Adrenal gland (tissue), 12 donors: ENCODE results near the gene CNOT10. TPM values are rescaled to one million over a fixed set of nuclear protein-coding genes. Genes with fewer than 3 reads are reported as not detected.
A peak's percentile ranks its signal among the peaks of the same experiment; 100 is the strongest.

Source experiments
- DNase-seq, 7 donors: peaks; one replicate each; pipeline ENCODE4 v3.0.0-alpha.2; 2019 to 2020
- H3K27ac ChIP-seq, 5 donors: fragments of 200-600 bp; sonication (generic) in 4 of 5; 1 replicate in 3 of 5; 2 replicates in 2 of 5; pipeline versions ENCODE4 v1.5.1 to v1.8.0; 2016 to 2020; ENCODE audit warnings: mild to moderate bottlenecking in 1 of 5
- H3K27me3 ChIP-seq: fragments of 200-600 bp; 2 replicates; pipeline ENCODE4 v1.8.0; 2021
- H3K36me3 ChIP-seq, 2 donors: fragments of 200-600 bp; replicated peaks in 1 of 2; 1 replicate in 1 of 2; 2 replicates in 1 of 2; pipeline versions ENCODE4 v1.5.1 to v1.8.0; 2018 to 2022
- H3K4me1 ChIP-seq, 2 donors: fragments of 200-600 bp; replicated peaks in 1 of 2; 1 replicate in 1 of 2; 2 replicates in 1 of 2; pipeline versions ENCODE4 v1.5.1 to v1.8.0; 2018 to 2021
- H3K4me3 ChIP-seq, 4 donors: fragments of 200-600 bp; sonication (generic) in 3 of 4; one replicate each; pipeline ENCODE4 v1.5.1; 2016 to 2018
- H3K9me3 ChIP-seq, 3 donors: fragments of 200-600 bp; sonication (generic) in 1 of 3; replicated peaks in 1 of 3; 1 replicate in 2 of 3; 2 replicates in 1 of 3; pipeline versions ENCODE4 v1.5.1 to v1.8.0; 2016 to 2021
- CTCF ChIP-seq, 6 experiments: fragments of 450-650 bp in 4 of 6; fragments of 200-600 bp in 2 of 6; sonication (generic) in 1 of 6; IDR thresholded peaks; 1 replicate in 5 of 6; 2 replicates in 1 of 6; pipeline versions ENCODE4 v1.5.1 to v1.8.0; 2016 to 2021; ENCODE audit warnings: antibody characterized with exemption in 6 of 6, mild to moderate bottlenecking in 2 of 6, moderate library complexity in 1 of 6
- POLR2A ChIP-seq, 2 donors: fragments of 450-650 bp; IDR thresholded peaks; one replicate each; pipeline ENCODE4 v1.6.1; 2017; ENCODE audit warnings: antibody characterized with exemption in 2 of 2, mild to moderate bottlenecking in 2 of 2, moderate library complexity in 1 of 2
- WGBS, 4 donors: extraction: QIAGEN DNeasy Blood & Tissue Kit in 2 of 4; methylation state at CpG; one replicate each; pipeline versions ENCODE4 v1.1.5 to v1.1.7; 2013 to 2017; 5-methylcytosine and 5-hydroxymethylcytosine counted together
- intact Hi-C, 2 donors: fragments of 100-400 bp; cut with DNase I; formaldehyde crosslinking; loops; one replicate each; pipeline versions ENCODE4 v1.14.1 to v1.15.0; 2022 to 2023
- polyA plus RNA-seq, 3 donors: library from polyadenylated mRNA; stranded (reverse); fragments of 200-250 nt in 2 of 3; fragments of 350-450 nt in 1 of 3; fragmentation: Illumina TruSeq in 1 of 3; extraction: RNeasy Lipid Tissue Mini Kit (QIAGEN cat#74804) in 1 of 3; gene quantifications; one replicate each; pipeline ENCODE4 v1.2.3, GENCODE V29; 2013 to 2014
- total RNA-seq, 9 donors: library from RNA; depleted of rRNA in 4 of 9; stranded (reverse); fragments of >200 nt in 4 of 9; fragments of 120-200 nt in 1 of 9; fragmentation: NEBNext Ultra II Directional in 1 of 9; extraction: Animal tissue kit (Norgen Biotek cat#: 25700) in 1 of 9; gene quantifications; one replicate each; pipeline versions ENCODE4 v1.1.0 to v1.2.4, GENCODE V29; 2013 to 2023
- donor health status: healthy with polysubstance abuse.
- donor health status: Bipolar disorder and iron deficiency.
- donor health status: DM: yes; HTN: yes; CAD: no.
- donor health status: DM: no; HTN: no; CAD: no.
- donor health status: DM: no; HTN: no; CAD: no.
- donor health status: DM: yes; HTN: yes; CAD: no.

Gene CNOT10
- total and polyA plus RNA-seq, 12 donors, result 15.3 to 32.1 (median 25.5) TPM

- peaks cover 13 to 14% of the 10 kb centered on the region in 2 donors for H3K4me1 ChIP-seq
- intact Hi-C loops, result no loop called here
- peaks cover 52% of the 10 kb centered on the region for H3K27me3 ChIP-seq
- H3K9me3 ChIP-seq, result no peaks in the 10 kb centered on the region
- no peak for TF ChIP-seq POLR2A (IDR thresholded peaks at IDR 0.05)
- no peak for TF ChIP-seq CTCF (IDR thresholded peaks at IDR 0.05)
- WGBS, 4 donors, result 2 to 5% (median 3%) methylated on average over 16 to 59 of the region's 59 CpGs
- peak within 1 kb of the TSS in 1 of 4 donors; percentile 47 for H3K4me3 ChIP-seq
- DNase-seq, result no peak
- H3K27ac ChIP-seq, result no peak within 1 kb of the TSS
- H3K36me3 ChIP-seq, result no peaks in the 10 kb centered on the region
These were observed 132.7 kb downstream of the CNOT10 start, which contains the start of gene TRIM71 for GRCh38 chr3:32817558-32818228. Gene TRIM71, plus strand, starts transcription at chr3:32817997. Its CDS starts 84 bp downstream, at chr3:32818081.

- no peak for DNase-seq
These were observed 133.4 kb downstream of the CNOT10 start for GRCh38 chr3:32818229-32818969.

GRCh38 chr3:32818970-32819511, 134.1 kb downstream of the CNOT10 start:
- intact Hi-C loops, result no loop called here
- peak overlapping the region in 1 of 4 donors; percentile 36 for H3K4me3 ChIP-seq
- WGBS, 4 donors, result 34 to 53% (median 38%) methylated on average over 20 to 25 of the region's 25 CpGs
- H3K36me3 ChIP-seq, result no peaks in the 10 kb centered on the region
- peaks cover 13 to 14% of the 10 kb centered on the region in 2 donors for H3K4me1 ChIP-seq
- TF ChIP-seq POLR2A (IDR thresholded peaks at IDR 0.05) (no peak), CTCF (IDR thresholded peaks at IDR 0.05) (no peak)
- H3K27ac ChIP-seq, result no peak overlapping the region
- H3K27me3 ChIP-seq, result peaks cover 52% of the 10 kb centered on the region
- no peaks in the 10 kb centered on the region for H3K9me3 ChIP-seq
- no peak for DNase-seq

More at GRCh38 chr3:32818229-32818969, 133.4 kb downstream of the CNOT10 start:
- intact Hi-C loops, result no loop called here
- 2% methylated on average over 19 to 111 of the region's 111 CpGs; no CpG with 5 or more reads in 1 of the 4 donors for WGBS, 4 donors
- Histone ChIP-seq H3K9me3 (no peaks in the 10 kb centered on the region), H3K4me1 (peaks cover 13 to 14% of the 10 kb centered on the region in 2 donors), H3K4me3 (peak overlapping the region in 1 of 4 donors; percentile 36), H3K27ac (no peak overlapping the region), H3K36me3 (no peaks in the 10 kb centered on the region), H3K27me3 (peaks cover 52% of the 10 kb centered on the region)
- TF ChIP-seq POLR2A (IDR thresholded peaks at IDR 0.05) (no peak), CTCF (IDR thresholded peaks at IDR 0.05) (no peak)
